SU-DHL-6 (cell line): ENCODE results near the gene NETO1.

ENCODE experiments used
- EZH2phosphoT487 ChIP-seq: fragments of 200-600 bp; sonication (generic), shearing (Covaris generic); conservative IDR thresholded peaks from 2 replicates; pipeline ENCODE4 v1.6.1; 2018; ENCODE audit warnings: mild to moderate bottlenecking, antibody characterized with exemption, low read length, moderate library complexity, mixed read lengths
- TF ChIP-seq, protein P1 (sequence below): fragments of 200-600 bp; sonication (generic); IDR thresholded peaks from one replicate; pipeline ENCODE4 v1.5.1; 2017; ENCODE audit warnings: antibody characterized with exemption, mild to moderate bottlenecking, low read length, moderate library complexity; ENCODE audit not compliant: insufficient read depth, poor library complexity, severe bottlenecking

DNA sequence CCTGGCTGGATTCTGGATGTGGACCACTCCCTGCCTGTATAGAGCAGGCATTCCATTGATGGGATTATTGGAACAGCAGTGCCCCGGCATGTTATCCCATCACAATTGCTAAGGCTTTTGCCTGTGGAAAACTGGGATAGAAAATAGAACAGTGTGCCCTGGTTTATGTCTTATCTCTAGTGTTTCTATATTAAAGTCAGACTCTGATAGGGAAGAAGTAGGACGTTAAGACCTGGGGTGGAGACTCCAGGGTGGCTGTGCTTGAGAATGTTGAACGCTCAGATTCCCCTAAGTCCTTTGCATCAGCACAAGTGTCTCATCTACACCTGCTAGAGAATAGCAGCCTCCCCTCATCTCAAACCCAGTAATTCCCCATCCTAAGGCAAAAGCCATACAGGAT, 10.8 kb upstream of the NETO1 start:
- TF ChIP-seq, protein P1, sequence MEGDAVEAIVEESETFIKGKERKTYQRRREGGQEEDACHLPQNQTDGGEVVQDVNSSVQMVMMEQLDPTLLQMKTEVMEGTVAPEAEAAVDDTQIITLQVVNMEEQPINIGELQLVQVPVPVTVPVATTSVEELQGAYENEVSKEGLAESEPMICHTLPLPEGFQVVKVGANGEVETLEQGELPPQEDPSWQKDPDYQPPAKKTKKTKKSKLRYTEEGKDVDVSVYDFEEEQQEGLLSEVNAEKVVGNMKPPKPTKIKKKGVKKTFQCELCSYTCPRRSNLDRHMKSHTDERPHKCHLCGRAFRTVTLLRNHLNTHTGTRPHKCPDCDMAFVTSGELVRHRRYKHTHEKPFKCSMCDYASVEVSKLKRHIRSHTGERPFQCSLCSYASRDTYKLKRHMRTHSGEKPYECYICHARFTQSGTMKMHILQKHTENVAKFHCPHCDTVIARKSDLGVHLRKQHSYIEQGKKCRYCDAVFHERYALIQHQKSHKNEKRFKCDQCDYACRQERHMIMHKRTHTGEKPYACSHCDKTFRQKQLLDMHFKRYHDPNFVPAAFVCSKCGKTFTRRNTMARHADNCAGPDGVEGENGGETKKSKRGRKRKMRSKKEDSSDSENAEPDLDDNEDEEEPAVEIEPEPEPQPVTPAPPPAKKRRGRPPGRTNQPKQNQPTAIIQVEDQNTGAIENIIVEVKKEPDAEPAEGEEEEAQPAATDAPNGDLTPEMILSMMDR = no peak
- TF ChIP-seq EZH2phosphoT487 = no peak
